GM23248 (cell line): ENCODE measurements around the gene IQSEC1.

Source experiments
- EZH2 ChIP-seq: fragments of 200-600 bp; sonication (generic); IDR thresholded peaks from 2 replicates; pipeline ENCODE4 v1.6.1; 2018; ENCODE audit warnings: antibody characterized with exemption, mild to moderate bottlenecking; ENCODE audit not compliant: insufficient read depth, poor library complexity, severe bottlenecking
- EZH2phosphoT487 ChIP-seq: fragments of 200-600 bp; sonication (generic); IDR thresholded peaks from 2 replicates; pipeline ENCODE4 v1.6.1; 2018; ENCODE audit warnings: antibody characterized with exemption, moderate library complexity, mild to moderate bottlenecking, low read depth; ENCODE audit not compliant: insufficient read depth

- TF ChIP-seq EZH2 (no peak), EZH2phosphoT487 (no peak)
Measured at GRCh38 chr3:13075986-13076654, 2.9 kb upstream of the IQSEC1 start.
